ENCODE measurements around the gene TEX11. TPM values are rescaled to one million over a fixed set of nuclear protein-coding genes. Genes with fewer than 3 reads are reported as not detected.

Gene TEX11
- total and polyA plus RNA-seq, 2 experiments from 2014 or later: 0.60 to 1.0 TPM

DNA sequence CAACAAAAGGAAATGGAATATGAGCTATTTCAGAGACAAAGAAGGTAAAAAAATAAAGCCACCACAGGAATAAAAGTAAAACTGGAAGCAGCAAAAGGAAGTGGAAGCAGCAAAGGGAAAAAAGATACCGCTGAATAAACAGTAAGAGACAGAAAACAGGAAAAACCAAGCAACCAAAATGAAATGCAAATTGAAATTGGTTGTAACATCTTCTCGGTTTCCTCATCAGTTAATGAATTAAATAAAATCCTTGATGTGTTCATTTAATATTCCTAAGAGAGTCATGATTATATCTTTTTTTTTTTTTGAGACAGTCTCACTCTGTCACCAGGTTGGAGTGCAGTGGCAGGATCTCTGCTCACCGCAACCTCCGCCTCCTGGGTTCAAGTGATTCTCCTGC, 331.1 kb downstream of the TEX11 start:
- Histone ChIP-seq H3K27me3 (ENCODE audit: insufficient read depth) (no peaks in the 10 kb centered on the region), H4K20me1 (replicated peaks; ENCODE audit: insufficient read depth) (no peaks in the 10 kb centered on the region), H3K4me3 (no peak overlapping the region), H3K4me2 (no peak overlapping the region), H3K79me2 (replicated peaks; ENCODE audit: insufficient read depth) (no peaks in the 10 kb centered on the region), H3K4me1 (ENCODE audit: insufficient read depth) (no peaks in the 10 kb centered on the region), H2AFZ (no peak overlapping the region), H3K27ac (ENCODE audit: low read depth) (no peak overlapping the region), H3F3A (replicated peaks; ENCODE audit: low read depth) (no peaks in the 10 kb centered on the region), H3K36me3 (ENCODE audit: insufficient read depth) (no peaks in the 10 kb centered on the region), H3K9me2 (ENCODE audit: insufficient read depth) (no peaks in the 10 kb centered on the region)
- DNase-seq (ENCODE audit: low spot score) (no peak), ATAC-seq (no peak)
- H3K27me3 Mint-ChIP-seq (ENCODE audit: insufficient read depth, low read depth, poor library complexity): no peaks in the 10 kb centered on the region
- H3K4me1 Mint-ChIP-seq: no peaks in the 10 kb centered on the region
- no peak for TF ChIP-seq STAT1 (IDR thresholded peaks at IDR 0.05; ENCODE audit: unreplicated experiment)
- no peak for TF ChIP-seq ETS1 (IDR thresholded peaks at IDR 0.05)
- no peak for TF ChIP-seq ZNF331 (CRISPR knock-in tag; IDR thresholded peaks at IDR 0.05; ENCODE audit: low read depth)
- TF ChIP-seq REST (IDR thresholded peaks at IDR 0.05; ENCODE audit: unreplicated experiment): no peak
- TF ChIP-seq ZNF462 (CRISPR knock-in tag; IDR thresholded peaks at IDR 0.05): no peak
- TF ChIP-seq JUNB (IDR thresholded peaks at IDR 0.05; ENCODE audit: unreplicated experiment): no peak
- TF ChIP-seq CTCF (conservative IDR thresholded peaks at IDR 0.05; ENCODE audit: low read depth in 2 of 2): no peak
- TF ChIP-seq NANOG (IDR thresholded peaks at IDR 0.05; ENCODE audit: borderline replicate concordance): no peak
- TF ChIP-seq EZH2phosphoT487 (IDR thresholded peaks at IDR 0.05; ENCODE audit: unreplicated experiment): no peak
- no peak for TF ChIP-seq POLR2AphosphoS5 (IDR thresholded peaks at IDR 0.05; ENCODE audit: low read depth)
- no peak overlapping the region for H3K27ac Mint-ChIP-seq
- H3K9me3 Mint-ChIP-seq: peaks cover 15% of the 10 kb centered on the region; the same call in 2 of the 3 replicates
- H3K4me3 Mint-ChIP-seq: no peak overlapping the region
- peaks cover 12% of the 10 kb centered on the region; the same call in 2 of the 3 replicates for H3K36me3 Mint-ChIP-seq (ENCODE audit: low read depth)
